ENCODE data around the gene PDGFD.

Gene PDGFD

GRCh38 chr11:104095791-104096190, 68.2 kb downstream of the PDGFD start:
- DNase-seq (ENCODE audit: low read depth in 2 of 2, low spot score in 1 of 2): no peak

- DNase-seq (ENCODE audit: low read depth in 2 of 2, low spot score in 1 of 2): no peak
Measured at GRCh38 chr11:104094576-104094975, 69.4 kb downstream of the PDGFD start.

- no peak for DNase-seq (ENCODE audit: low read depth in 2 of 2, low spot score in 1 of 2)
Measured at GRCh38 chr11:104093426-104094280, 70.3 kb downstream of the PDGFD start.

GRCh38 chr11:104092744-104093143, 71.2 kb downstream of the PDGFD start:
- no peak for DNase-seq (ENCODE audit: low read depth in 2 of 2, low spot score in 1 of 2)

- no peak for DNase-seq (ENCODE audit: low read depth in 2 of 2, low spot score in 1 of 2)
Measured at GRCh38 chr11:104091281-104092096, 72.5 kb downstream of the PDGFD start.

GRCh38 chr11:104090767-104091166, 73.2 kb downstream of the PDGFD start:
- no peak for DNase-seq (ENCODE audit: low read depth in 2 of 2, low spot score in 1 of 2)

GRCh38 chr11:104089481-104089880, 74.5 kb downstream of the PDGFD start:
- DNase-seq (ENCODE audit: low read depth in 2 of 2, low spot score in 1 of 2): no peak

- DNase-seq (ENCODE audit: low read depth in 2 of 2, low spot score in 1 of 2): no peak
Measured at GRCh38 chr11:104086621-104087020, 77.3 kb downstream of the PDGFD start.

GRCh38 chr11:104078995-104079394, 85.0 kb downstream of the PDGFD start:
- no peak for DNase-seq (ENCODE audit: low read depth in 2 of 2, low spot score in 1 of 2)

- DNase-seq (ENCODE audit: low read depth in 2 of 2, low spot score in 1 of 2): no peak
Measured at GRCh38 chr11:104078245-104078644, 85.7 kb downstream of the PDGFD start.

- DNase-seq (ENCODE audit: low read depth in 2 of 2, low spot score in 1 of 2): no peak
Measured at GRCh38 chr11:104076455-104076854, 87.5 kb downstream of the PDGFD start.

GRCh38 chr11:104075706-104076105, 88.2 kb downstream of the PDGFD start:
- no peak for DNase-seq (ENCODE audit: low read depth in 2 of 2, low spot score in 1 of 2)

- DNase-seq (ENCODE audit: low read depth in 2 of 2, low spot score in 1 of 2): no peak
Measured at GRCh38 chr11:104075091-104075490, 88.9 kb downstream of the PDGFD start.

GRCh38 chr11:104073950-104074705, 89.8 kb downstream of the PDGFD start:
- DNase-seq (ENCODE audit: low read depth in 2 of 2, low spot score in 1 of 2): no peak

GRCh38 chr11:104067534-104067933, 96.4 kb downstream of the PDGFD start:
- no peak for DNase-seq (ENCODE audit: low read depth in 2 of 2, low spot score in 1 of 2)

GRCh38 chr11:104064034-104064630, 99.8 kb downstream of the PDGFD start:
- DNase-seq (ENCODE audit: low read depth in 2 of 2, low spot score in 1 of 2): no peak

GRCh38 chr11:104061853-104062521, 102.0 kb downstream of the PDGFD start:
- no peak for DNase-seq (ENCODE audit: low read depth in 2 of 2, low spot score in 1 of 2)

- DNase-seq (ENCODE audit: low read depth in 2 of 2, low spot score in 1 of 2): no peak
Measured at GRCh38 chr11:104060820-104061219, 103.1 kb downstream of the PDGFD start.

- DNase-seq (ENCODE audit: low read depth in 2 of 2, low spot score in 1 of 2): no peak
Measured at GRCh38 chr11:104060004-104060794, 103.7 kb downstream of the PDGFD start.

GRCh38 chr11:104058680-104059079, 105.3 kb downstream of the PDGFD start:
- DNase-seq (ENCODE audit: low read depth in 2 of 2, low spot score in 1 of 2): no peak
